Measurements from ENCODE around the gene KLHL40.

DNA sequence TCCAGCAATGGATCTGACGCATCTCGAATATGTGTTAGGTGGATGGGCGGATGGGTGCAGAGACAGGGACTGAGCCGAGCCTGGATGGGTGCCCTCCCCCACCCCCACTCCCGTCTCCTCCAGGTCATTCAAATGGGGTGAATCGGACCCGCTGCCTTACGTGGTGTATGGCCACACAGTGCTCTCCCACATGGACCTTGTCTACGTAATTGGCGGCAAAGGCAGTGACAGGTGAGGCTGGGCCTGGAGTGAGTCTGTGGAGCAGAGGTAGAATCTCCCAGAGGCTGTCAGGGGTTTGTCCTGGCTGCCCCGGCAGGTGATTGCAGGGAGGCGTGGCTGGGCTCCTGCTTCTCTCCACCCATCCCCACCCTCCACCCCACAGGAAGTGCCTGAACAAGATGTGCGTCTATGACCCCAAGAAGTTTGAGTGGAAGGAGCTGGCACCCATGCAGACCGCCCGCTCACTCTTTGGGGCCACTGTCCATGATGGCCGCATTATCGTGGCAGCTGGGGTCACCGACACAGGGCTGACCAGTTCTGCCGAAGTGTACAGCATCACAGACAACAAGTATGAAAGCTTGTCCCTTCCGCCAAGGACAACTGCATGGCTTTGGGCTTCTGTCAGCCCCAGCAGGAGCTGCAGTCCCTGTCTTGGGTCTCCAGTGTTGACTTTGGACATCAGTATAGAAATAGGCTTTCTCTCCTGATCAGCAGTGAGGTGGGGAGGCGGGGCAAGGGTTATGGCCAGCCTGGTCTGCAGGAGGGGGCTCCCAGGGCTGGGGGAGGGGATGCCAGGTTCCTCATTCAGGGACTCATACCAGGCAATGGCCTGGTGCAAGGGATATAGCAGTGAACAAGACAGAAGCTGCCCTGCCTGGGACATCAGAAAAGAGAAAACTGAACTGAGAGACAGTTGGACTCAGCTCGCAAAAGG, 3.4 kb downstream of the KLHL40 start:
- TF ChIP-seq POLR2A (IDR thresholded peaks at IDR 0.05), result no peak
- TF ChIP-seq CTCF (IDR thresholded peaks at IDR 0.05), result no peak
